Fibroblast of villous mesenchyme (primary cell): ENCODE data around the gene DLAT. TPM values are rescaled to one million over a fixed set of nuclear protein-coding genes. Genes with fewer than 3 reads are reported as not detected.
A peak's percentile ranks its signal among the peaks of the same experiment; 100 is the strongest.
"Not testable (repeated sequence)": the region's sequence is repeated elsewhere in the genome, so short reads cannot be mapped to it uniquely, and the experiment has no call there.

Experiments used
- DNase-seq: peaks from one replicate; pipeline ENCODE4 v3.0.0-alpha.2; 2010; ENCODE audit warnings: low read depth
- H3K4me3 ChIP-seq: 2 replicates; pipeline ENCODE4 v1.5.1; 2011; ENCODE audit warnings: low read depth, mild to moderate bottlenecking, low read length
- CTCF ChIP-seq: IDR thresholded peaks from 2 replicates; pipeline ENCODE4 v1.5.1; 2012; ENCODE audit warnings: low read depth, mild to moderate bottlenecking, low read length; ENCODE audit not compliant: insufficient read depth
- total RNA-seq: library from RNA; depleted of rRNA; stranded (reverse); fragments of >200 nt; gene quantifications from 2 replicates; pipeline ENCODE4 v1.2.3, GENCODE V29; 2012

DLAT gene
- total RNA-seq, 1 donor = 56.6 TPM

GRCh38 chr11:112033902-112034301 lies 8.7 kb downstream of the DLAT start:
- DNase-seq = no peak
- no peak for TF ChIP-seq CTCF

GRCh38 chr11:112037527-112037926 lies 12.3 kb downstream of the DLAT start:
- DNase-seq = no peak
- no peak for TF ChIP-seq CTCF
- no peak overlapping the region for H3K4me3 ChIP-seq

More at GRCh38 chr11:112033902-112034301, 8.7 kb downstream of the DLAT start:
- no peak overlapping the region for H3K4me3 ChIP-seq

GRCh38 chr11:112042161-112042960 lies 17.2 kb downstream of the DLAT start:
- TF ChIP-seq CTCF = no peak
- peak; percentile 73 for DNase-seq
- H3K4me3 ChIP-seq = no peak overlapping the region

- DNase-seq = no peak
- TF ChIP-seq CTCF = no peak
- H3K4me3 ChIP-seq = no peak overlapping the region
Observed at GRCh38 chr11:112042961-112043304, 17.7 kb downstream of the DLAT start.

- TF ChIP-seq CTCF = no peak
- H3K4me3 ChIP-seq = no peak overlapping the region
- no peak for DNase-seq
Observed at GRCh38 chr11:112044961-112045360, 19.8 kb downstream of the DLAT start.

GRCh38 chr11:112046647-112047046 lies 21.4 kb downstream of the DLAT start:
- DNase-seq, H3K4me3 ChIP-seq: not testable (repeated sequence)

- H3K4me3 ChIP-seq, DNase-seq: not testable (repeated sequence)
Observed at GRCh38 chr11:112048256-112048655, 23.0 kb downstream of the DLAT start.

GRCh38 chr11:112049777-112050176 lies 24.6 kb downstream of the DLAT start:
- no peak for DNase-seq
- H3K4me3 ChIP-seq = no peak overlapping the region
- TF ChIP-seq CTCF = no peak
